ENCODE measurements around the gene PRKCE.

The PRKCE gene

GRCh38 chr2:46163804-46164528 lies 512.5 kb downstream of the PRKCE start:
- peak; percentile 13 to 39 for DNase-seq (ENCODE audit: low read depth in 1 of 2, low spot score in 1 of 2)
- in situ Hi-C loops (cut with HindIII; ENCODE audit: low pct_unique_long_range_greater_than_20kb, low sequenced_read_pairs) = no loop called here

DNA sequence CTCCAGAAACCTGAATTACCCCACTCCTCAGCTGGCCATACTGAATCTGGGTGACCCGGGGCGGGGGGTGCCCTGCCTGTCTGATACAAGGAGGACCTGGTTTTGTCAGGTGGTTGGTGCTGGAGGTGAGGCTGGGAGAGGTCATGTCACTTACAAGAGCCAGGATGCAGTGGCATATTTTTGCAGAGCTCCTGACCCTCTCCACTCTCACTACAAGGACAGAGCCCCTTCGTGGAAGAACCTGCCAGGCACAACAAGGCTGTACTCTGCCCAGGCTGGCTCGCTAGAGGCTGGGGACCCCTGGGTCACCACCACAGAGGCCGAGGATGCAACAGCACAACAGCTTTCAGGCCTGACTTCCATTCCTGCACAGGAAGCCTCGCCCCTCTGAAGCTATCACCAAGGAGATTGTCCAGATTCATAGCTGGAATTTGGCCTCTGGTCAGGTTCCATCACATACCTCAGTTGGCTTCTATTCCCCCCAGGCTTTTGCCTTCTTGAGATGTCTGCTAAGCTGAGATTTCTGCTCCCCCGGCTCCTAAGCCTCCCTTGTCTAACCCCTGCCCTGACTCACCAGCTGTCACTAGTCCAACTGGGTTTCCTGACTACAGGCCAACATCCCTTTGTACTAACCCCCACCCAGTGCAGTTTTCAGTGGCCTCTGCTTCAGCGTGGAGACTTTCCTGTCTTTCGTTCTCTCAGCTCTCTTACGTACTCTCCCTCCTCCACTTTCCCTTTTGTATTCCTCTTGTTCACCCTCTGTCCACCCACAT lies 513.2 kb downstream of the PRKCE start:
- in situ Hi-C loops (cut with HindIII; ENCODE audit: low pct_unique_long_range_greater_than_20kb, low sequenced_read_pairs) = no loop called here
- TF ChIP-seq JUND (IDR thresholded peaks at IDR 0.05; ENCODE audit: low read depth) = no peak
- no peak for DNase-seq (ENCODE audit: low read depth in 1 of 2, low spot score in 1 of 2)

More at GRCh38 chr2:46163804-46164528, 512.5 kb downstream of the PRKCE start:
- TF ChIP-seq JUND (IDR thresholded peaks at IDR 0.05; ENCODE audit: low read depth) = no peak

DNA sequence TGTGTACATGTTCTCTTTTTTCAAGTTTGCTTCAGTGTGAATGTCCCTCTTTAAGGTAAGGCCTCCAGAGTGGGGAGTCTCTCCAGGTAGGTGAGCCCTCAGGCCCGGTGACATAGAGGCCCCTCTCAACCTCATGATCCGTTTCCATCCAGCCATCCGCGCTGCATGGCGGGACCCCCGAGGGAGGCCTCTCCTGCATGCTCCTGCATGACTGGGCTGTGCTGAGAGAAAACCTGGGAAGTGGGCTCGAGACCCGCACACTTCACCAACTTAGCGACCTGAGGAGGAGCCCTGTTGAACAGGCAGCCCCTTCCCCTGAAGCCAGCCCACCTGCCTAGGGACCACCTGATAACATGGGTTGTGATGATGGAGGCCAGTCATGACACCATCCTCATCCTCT lies 514.4 kb downstream of the PRKCE start:
- DNase-seq (ENCODE audit: low read depth in 1 of 2, low spot score in 1 of 2) = no peak
- no peak for TF ChIP-seq JUND (IDR thresholded peaks at IDR 0.05; ENCODE audit: low read depth)
- in situ Hi-C loops (cut with HindIII; ENCODE audit: low pct_unique_long_range_greater_than_20kb, low sequenced_read_pairs) = no loop called here

- in situ Hi-C loops (cut with HindIII; ENCODE audit: low pct_unique_long_range_greater_than_20kb, low sequenced_read_pairs) = no loop called here
- no peak for TF ChIP-seq JUND (IDR thresholded peaks at IDR 0.05; ENCODE audit: low read depth)
These were observed 515.9 kb downstream of the PRKCE start for GRCh38 chr2:46167406-46167805.

DNA sequence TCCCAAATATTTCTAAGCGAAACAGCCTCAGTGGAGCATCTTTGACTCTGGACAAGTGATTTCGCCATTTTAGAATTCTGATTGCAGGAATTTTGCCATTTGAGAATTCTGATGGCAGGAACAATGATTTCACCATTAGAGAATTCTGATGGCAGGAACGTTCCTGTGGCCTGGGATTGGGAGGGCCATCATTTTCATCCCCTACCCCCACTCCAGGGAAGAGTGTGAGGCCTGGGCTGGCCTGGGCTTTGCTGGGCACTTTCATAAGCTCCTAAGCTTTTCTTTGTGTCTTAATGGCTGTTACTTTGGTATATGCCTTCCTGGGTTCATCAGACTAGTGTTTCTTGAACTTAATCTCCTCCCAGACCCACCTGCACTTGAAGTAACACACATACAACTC lies 516.4 kb downstream of the PRKCE start:
- in situ Hi-C loops (cut with HindIII; ENCODE audit: low pct_unique_long_range_greater_than_20kb, low sequenced_read_pairs) = no loop called here
- no peak for TF ChIP-seq JUND (IDR thresholded peaks at IDR 0.05; ENCODE audit: low read depth)
- no peak for DNase-seq (ENCODE audit: low read depth in 1 of 2, low spot score in 1 of 2)

More at GRCh38 chr2:46167406-46167805, 515.9 kb downstream of the PRKCE start:
- no peak for DNase-seq (ENCODE audit: low read depth in 1 of 2, low spot score in 1 of 2)

- no peak for TF ChIP-seq JUND (IDR thresholded peaks at IDR 0.05; ENCODE audit: low read depth)
- no peak for DNase-seq (ENCODE audit: low read depth in 1 of 2, low spot score in 1 of 2)
- in situ Hi-C loops (cut with HindIII; ENCODE audit: low pct_unique_long_range_greater_than_20kb, low sequenced_read_pairs) = no loop called here
These were observed 518.0 kb downstream of the PRKCE start for GRCh38 chr2:46169467-46169866.

GRCh38 chr2:46170026-46170425 lies 518.6 kb downstream of the PRKCE start:
- TF ChIP-seq JUND (IDR thresholded peaks at IDR 0.05; ENCODE audit: low read depth) = no peak
- in situ Hi-C loops (cut with HindIII; ENCODE audit: low pct_unique_long_range_greater_than_20kb, low sequenced_read_pairs) = no loop called here
- no peak for DNase-seq (ENCODE audit: low read depth in 1 of 2, low spot score in 1 of 2)

DNA sequence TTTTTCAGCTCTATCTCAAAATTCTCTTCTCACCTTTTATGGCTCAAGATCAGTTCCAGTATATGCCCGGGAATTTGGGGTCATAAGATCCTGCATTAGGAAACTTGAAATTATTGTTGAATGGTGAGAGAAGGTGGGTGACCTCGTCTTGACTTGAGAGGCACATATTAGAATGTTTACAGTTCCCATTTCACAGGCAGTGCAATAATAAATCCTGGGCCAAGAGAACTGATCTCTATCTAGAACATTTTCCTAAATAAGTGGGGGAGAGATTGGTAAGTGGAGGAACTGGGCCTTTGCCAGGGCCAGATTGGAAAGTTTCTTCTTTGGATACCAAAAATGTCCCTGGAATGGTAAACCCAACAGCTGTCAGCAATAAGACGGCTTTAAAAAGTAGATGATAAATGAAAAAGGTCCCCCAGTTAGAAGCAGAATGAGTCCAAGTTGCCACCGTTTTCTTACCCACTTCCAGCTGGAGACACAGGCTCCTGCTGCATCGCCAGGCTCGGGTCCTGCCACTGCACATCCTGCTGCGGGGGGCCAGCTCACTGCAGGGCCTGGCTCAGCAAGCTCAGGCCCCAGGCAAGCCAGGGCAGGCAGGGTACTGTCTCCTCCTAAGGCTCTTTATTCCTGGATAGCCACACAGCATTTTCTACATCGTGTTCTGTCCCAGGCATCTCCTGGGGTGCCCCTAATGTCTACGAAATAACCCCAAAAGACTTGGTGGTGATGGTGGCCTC lies 519.3 kb downstream of the PRKCE start:
- DNase-seq (ENCODE audit: low read depth in 1 of 2, low spot score in 1 of 2) = no peak
- in situ Hi-C loops (cut with HindIII; ENCODE audit: low pct_unique_long_range_greater_than_20kb, low sequenced_read_pairs) = no loop called here
- TF ChIP-seq JUND (IDR thresholded peaks at IDR 0.05; ENCODE audit: low read depth) = no peak

GRCh38 chr2:46171411-46171953 lies 520.0 kb downstream of the PRKCE start:
- no peak for TF ChIP-seq JUND (IDR thresholded peaks at IDR 0.05; ENCODE audit: low read depth)
- in situ Hi-C loops (cut with HindIII; ENCODE audit: low pct_unique_long_range_greater_than_20kb, low sequenced_read_pairs) = no loop called here
- no peak for DNase-seq (ENCODE audit: low read depth in 1 of 2, low spot score in 1 of 2)

DNA sequence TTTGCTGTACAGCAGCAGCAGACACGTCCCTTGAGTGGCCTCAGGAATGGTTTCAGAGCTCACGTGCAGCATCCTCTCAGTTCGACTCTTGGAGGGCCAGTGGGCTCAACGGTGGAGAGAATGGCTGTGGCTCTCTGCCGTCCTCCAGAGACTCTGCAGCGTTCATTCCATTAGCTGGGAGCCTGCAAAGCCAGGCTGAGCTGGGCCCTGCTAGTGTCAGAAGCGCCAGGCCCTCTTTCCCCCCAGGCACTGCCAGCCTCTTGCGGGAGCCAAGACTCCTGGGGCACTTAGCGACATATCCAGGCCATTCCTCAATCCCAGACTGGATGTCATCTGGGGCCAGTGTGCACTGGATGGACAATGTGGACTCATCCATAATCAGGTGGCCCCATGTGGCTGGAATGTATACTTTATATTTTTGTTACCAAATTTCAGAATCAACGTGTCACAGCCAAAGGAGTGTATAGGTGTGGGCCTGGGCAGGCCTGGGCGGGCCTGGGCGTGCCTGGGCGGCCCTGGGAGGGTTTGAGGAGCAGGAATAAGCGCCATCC lies 520.6 kb downstream of the PRKCE start:
- TF ChIP-seq JUND (IDR thresholded peaks at IDR 0.05; ENCODE audit: low read depth) = no peak
- in situ Hi-C loops (cut with HindIII; ENCODE audit: low pct_unique_long_range_greater_than_20kb, low sequenced_read_pairs) = no loop called here
- peak in 1 of 2 experiments; percentile 28 for DNase-seq (ENCODE audit: low read depth in 1 of 2, low spot score in 1 of 2)

DNA sequence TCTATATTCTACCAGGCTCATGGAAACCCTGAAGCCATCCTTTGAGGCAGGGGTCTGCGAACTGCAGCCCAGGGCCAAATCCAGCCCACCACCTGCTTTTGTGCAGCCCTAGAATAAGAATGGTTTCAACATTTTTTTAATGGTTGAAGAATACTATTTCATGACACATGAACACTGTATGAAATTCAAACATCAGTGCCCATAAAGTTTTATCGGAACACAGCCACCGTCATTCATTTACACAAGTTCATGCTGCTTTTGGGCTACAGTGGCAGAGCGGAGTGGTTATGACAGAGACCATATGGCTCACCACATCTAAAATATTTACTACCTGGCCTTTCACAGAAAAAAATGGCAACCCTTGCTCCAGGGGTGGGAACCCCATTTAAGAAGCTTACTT lies 521.6 kb downstream of the PRKCE start:
- in situ Hi-C loops (cut with HindIII; ENCODE audit: low pct_unique_long_range_greater_than_20kb, low sequenced_read_pairs) = no loop called here
- DNase-seq (ENCODE audit: low read depth in 1 of 2, low spot score in 1 of 2) = no peak
- TF ChIP-seq JUND (IDR thresholded peaks at IDR 0.05; ENCODE audit: low read depth) = no peak

- in situ Hi-C loops (cut with HindIII; ENCODE audit: low pct_unique_long_range_greater_than_20kb, low sequenced_read_pairs) = no loop called here
- no peak for TF ChIP-seq JUND (IDR thresholded peaks at IDR 0.05; ENCODE audit: low read depth)
- DNase-seq (ENCODE audit: low read depth in 1 of 2, low spot score in 1 of 2) = no peak
These were observed 522.3 kb downstream of the PRKCE start for GRCh38 chr2:46173636-46174250.
